WTC11 (cell line): Measurements from ENCODE around the gene KCNK3.

Experiments used
- ATF6 ChIP-seq: sonication (generic); formaldehyde crosslinking; IDR thresholded peaks from 2 replicates; pipeline ENCODE4 v1.8.1; 2023; ENCODE audit warnings: mild to moderate bottlenecking, missing genetic modification reagents
- CTCF ChIP-seq: fragments of 200-600 bp; IDR thresholded peaks from 2 replicates; pipeline ENCODE4 v1.8.0; 2022; ENCODE audit warnings: antibody characterized with exemption
- ELF4 ChIP-seq: sonication (generic); formaldehyde crosslinking; IDR thresholded peaks from 2 replicates; pipeline ENCODE4 v1.8.1; 2022; ENCODE audit warnings: low read depth, mild to moderate bottlenecking, moderate library complexity, missing genetic modification reagents
- FOXJ3 ChIP-seq: sonication (generic); formaldehyde crosslinking; IDR thresholded peaks from 2 replicates; pipeline ENCODE4 v1.9.0; 2021; ENCODE audit warnings: missing genetic modification reagents, mild to moderate bottlenecking, borderline replicate concordance
- JUN ChIP-seq: sonication (generic); formaldehyde crosslinking; IDR thresholded peaks from 2 replicates; pipeline ENCODE4 v1.8.0; 2023; ENCODE audit warnings: mild to moderate bottlenecking, missing genetic modification reagents
- TCF7 ChIP-seq: sonication (generic); formaldehyde crosslinking; IDR thresholded peaks from 2 replicates; pipeline ENCODE4 v1.8.0; 2022; ENCODE audit warnings: mild to moderate bottlenecking, low read depth, missing genetic modification reagents, moderate library complexity
- USF2 ChIP-seq: sonication (generic); formaldehyde crosslinking; IDR thresholded peaks from 2 replicates; pipeline ENCODE4 v1.8.1; 2023; ENCODE audit warnings: mild to moderate bottlenecking, missing genetic modification reagents, moderate library complexity

- TF ChIP-seq ATF6: no peak
- TF ChIP-seq CTCF: no peak
- TF ChIP-seq ELF4: no peak
- TF ChIP-seq TCF7: no peak
- no peak for TF ChIP-seq USF2 (CRISPR knock-in tag)
- TF ChIP-seq FOXJ3 (CRISPR knock-in tag): no peak
- TF ChIP-seq JUN (CRISPR knock-in tag): no peak
Observed at GRCh38 chr2:26735883-26736588, 43.5 kb downstream of the KCNK3 start.
